ENCODE data around the gene PAK2. TPM values are rescaled to one million over a fixed set of nuclear protein-coding genes. Genes with fewer than 3 reads are reported as not detected.

Gene PAK2
- total RNA-seq, 1 experiment from 2014 or later: 69.6 TPM

- RAD21 ChIA-PET (ENCODE audit: low non-redundant PET in 1 of 2, low total read pairs in 2 of 2, uncharacterized antibody in 2 of 2, unreplicated experiment in 2 of 2): no interaction called here
- Histone ChIP-seq H3K27me3 (ENCODE audit: insufficient read depth, low read length) (no peaks in the 10 kb centered on the region), H3K4me1 (ENCODE audit: control insufficient read depth in 1 of 2, insufficient read depth in 2 of 2, low read length in 2 of 2) (peaks cover 7 to 13% of the 10 kb centered on the region in 2 experiments; a peak in 3 of 4 replicates), H3K4me3 (replicated peaks in 1 of 2; ENCODE audit: low read depth in 1 of 2, low read length in 2 of 2) (peak overlapping the region; percentile 61 to 97), H3K4me2 (ENCODE audit: low read length) (peak overlapping the region; percentile 79), H2AFZ (ENCODE audit: low read depth, low read length, poor library complexity, severe bottlenecking) (peak overlapping the region; percentile 28), H3K9me2 (ENCODE audit: insufficient read depth) (no peaks in the 10 kb centered on the region), H3K27ac (ENCODE audit: low read depth, low read length) (peak overlapping the region; percentile 48), H3K36me3 (ENCODE audit: control insufficient read depth in 1 of 2, insufficient read depth in 2 of 2, low read length in 2 of 2) (peaks cover 0 to 4% of the 10 kb centered on the region in 2 experiments; a peak in 2 of 4 replicates), H3K79me2 (ENCODE audit: insufficient read depth, low read length) (peaks cover 44% of the 10 kb centered on the region), H3K9ac (ENCODE audit: low read length) (peak overlapping the region; percentile 82), H4K20me1 (ENCODE audit: insufficient read depth) (no peaks in the 10 kb centered on the region), H3K9me3 (ENCODE audit: control insufficient read depth in 1 of 2, insufficient read depth in 1 of 2, low read depth in 1 of 2, low read length in 2 of 2) (no peaks in the 10 kb centered on the region)
- intact Hi-C loops (cut with micrococcal nuclease): no loop called here
- ATAC-seq (no peak), DNase-seq (ENCODE audit: low read depth, low spot score) (no peak)
- CTCF ChIA-PET: interaction anchor here (0.6 to 1.3 kb wide), 2 partner anchors 75 to 872 kb away, joined by 3 read pairs; partner anchors contain the start of gene NCBP2
- TSS peak; percentile 92 for BruUV-seq (replicated peaks)
- no peak for TF ChIP-seq SP1 (IDR thresholded peaks at IDR 0.05; ENCODE audit: low read depth)
- no peak for TF ChIP-seq MAX (IDR thresholded peaks at IDR 0.05)
- TF ChIP-seq JUND (IDR thresholded peaks at IDR 0.05): no peak
- no peak for TF ChIP-seq POLR2AphosphoS5 (IDR thresholded peaks at IDR 0.05; ENCODE audit: low read depth, low read length)
- no peak for TF ChIP-seq EGR1 (IDR thresholded peaks at IDR 0.05; ENCODE audit: low read depth)
- no peak for TF ChIP-seq ELF1 (IDR thresholded peaks at IDR 0.05; ENCODE audit: borderline replicate concordance, low read depth)
- no peak for TF ChIP-seq FOSL1 (IDR thresholded peaks at IDR 0.05; ENCODE audit: low read depth)
- TF ChIP-seq CTCF (IDR thresholded peaks at IDR 0.05 in 2 of 3, conservative IDR thresholded peaks at IDR 0.05 in 1 of 3; ENCODE audit: borderline replicate concordance in 1 of 3, insufficient read depth in 1 of 3, low read depth in 2 of 3, low read length in 2 of 3): no peak
- no peak for TF ChIP-seq CBX3 (IDR thresholded peaks at IDR 0.05; ENCODE audit: low read depth)
- POLR2A ChIA-PET: interaction anchor here (0.7 to 1.4 kb wide), 4 partner anchors 13 to 75 kb away, joined by 3 to 6 read pairs (median 4); partner anchors contain the start of gene NCBP2
These were observed 127.5 kb downstream of the PAK2 start for GRCh38 chr3:196867155-196867506.

All from HCT116 (cell line).